B cell (primary cell): Measurements from ENCODE around the gene PLEKHO1. TPM values are rescaled to one million over a fixed set of nuclear protein-coding genes. Genes with fewer than 3 reads are reported as not detected.

Experiments
- ATAC-seq: fragments of 200-7000 bp; cut with Tn5 transposase; one replicate; pipeline ENCODE4 v1.10.0; 2021; ENCODE audit warnings: low read depth, mild to moderate bottlenecking, moderate number of reproducible peaks, moderate library complexity
- CTCF ChIA-PET: fragments of 350-600 bp; sonication (Branson Sonifier 250); formaldehyde crosslinking; loops from one replicate; lab custom pipeline; 2021; ENCODE audit warnings: antibody characterized with exemption, inconsistent platforms; lab: Charles Lee
- POLR2A ChIA-PET: fragments of 350-600 bp; sonication (Branson Sonifier 250); formaldehyde crosslinking; loops from one replicate; lab custom pipeline; 2021; ENCODE audit warnings: antibody characterized with exemption; lab: Charles Lee
- DNase-seq: peaks from one replicate; pipeline ENCODE4 v3.0.0; 2013
- H2AFZ ChIP-seq: 2 replicates; pipeline ENCODE4 v1.6.1; 2012; ENCODE audit warnings: mild to moderate bottlenecking, low read depth, low read length; ENCODE audit not compliant: insufficient read depth, poor library complexity, severe bottlenecking
- H3K27ac ChIP-seq, 2 donors: 1 replicate in 1 of 2; 2 replicates in 1 of 2; pipeline ENCODE4 v1.5.1; 2012 to 2013; ENCODE audit warnings: low read length in 2 of 2, mild to moderate bottlenecking in 2 of 2, moderate library complexity in 1 of 2
- H3K27me3 ChIP-seq, 4 experiments: fragments of 200-600 bp in 1 of 4; sonication (generic) in 1 of 4; replicated peaks in 1 of 4; 1 replicate in 2 of 4; 2 replicates in 2 of 4; pipeline versions ENCODE4 v1.6.1 to v1.7.0; 2013 to 2016; ENCODE audit warnings: low read length in 3 of 4, mild to moderate bottlenecking in 2 of 4, mixed read lengths in 1 of 4, moderate library complexity in 1 of 4; ENCODE audit not compliant: insufficient read depth in 4 of 4, control insufficient read depth in 3 of 4; ENCODE audit errors: control extremely low read depth in 1 of 4
- H3K36me3 ChIP-seq, 2 experiments: replicated peaks in 1 of 2; 1 replicate in 1 of 2; 2 replicates in 1 of 2; pipeline versions ENCODE4 v1.6.1 to v1.7.1; 2013; ENCODE audit warnings: low read length in 1 of 2; ENCODE audit not compliant: insufficient read depth in 2 of 2, control insufficient read depth in 1 of 2; ENCODE audit errors: control extremely low read depth in 1 of 2, extremely low read depth in 1 of 2
- H3K4me1 ChIP-seq, 2 donors: fragments of 200-600 bp in 1 of 2; sonication (generic) in 1 of 2; 1 replicate in 1 of 2; 2 replicates in 1 of 2; pipeline versions ENCODE4 v1.5.1 to v1.6.1; 2013 to 2017; ENCODE audit warnings: low read length in 2 of 2; ENCODE audit not compliant: control insufficient read depth in 2 of 2, insufficient read depth in 2 of 2
- H3K4me2 ChIP-seq: replicated peaks from 2 replicates; pipeline ENCODE3; 2012; ENCODE audit warnings: mild to moderate bottlenecking, low read depth, low read length; ENCODE audit not compliant: poor library complexity, severe bottlenecking
- H3K4me3 ChIP-seq, 5 experiments: fragments of 200-600 bp in 1 of 5; sonication (generic) in 1 of 5; 1 replicate in 3 of 5; 2 replicates in 2 of 5; pipeline versions ENCODE4 v1.5.1 to v1.7.0; 2011 to 2016; ENCODE audit warnings: low read length in 4 of 5, mild to moderate bottlenecking in 4 of 5, low read depth in 2 of 5, control low read depth in 1 of 5, moderate library complexity in 1 of 5; ENCODE audit not compliant: insufficient read depth in 1 of 5; ENCODE audit errors: control extremely low read depth in 1 of 5, extremely low read depth in 1 of 5
- H3K79me2 ChIP-seq: fragments of 200-600 bp; sonication (generic); one replicate; pipeline ENCODE4 v1.6.0; 2016; ENCODE audit warnings: low read length; ENCODE audit not compliant: control insufficient read depth, insufficient read depth
- H3K9ac ChIP-seq: fragments of 200-600 bp; sonication (generic); 2 replicates; pipeline ENCODE4 v1.6.1; 2017; ENCODE audit warnings: mild to moderate bottlenecking, low read length, moderate library complexity
- H3K9me3 ChIP-seq, 3 donors: one replicate each; pipeline versions ENCODE4 v1.6.1 to v1.7.1; 2013; ENCODE audit warnings: low read length in 2 of 3; ENCODE audit not compliant: control insufficient read depth in 2 of 3, insufficient read depth in 1 of 3; ENCODE audit errors: control extremely low read depth in 1 of 3
- H4K20me1 ChIP-seq: 2 replicates; pipeline ENCODE4 v1.6.0; 2012; ENCODE audit warnings: mild to moderate bottlenecking, low read length; ENCODE audit not compliant: insufficient read depth, control insufficient read depth, poor library complexity, severe bottlenecking
- H3K27ac Mint-ChIP-seq: one replicate; pipeline ENCODE4 v1.8.0; 2021; ENCODE audit warnings: mixed read lengths
- H3K27me3 Mint-ChIP-seq: one replicate; pipeline ENCODE4 v1.8.0; 2021; ENCODE audit warnings: mixed read lengths
- H3K4me1 Mint-ChIP-seq: one replicate; pipeline ENCODE4 v1.8.0; 2021; ENCODE audit warnings: mixed read lengths
- H3K4me3 Mint-ChIP-seq: one replicate; pipeline ENCODE4 v1.8.0; 2021; ENCODE audit warnings: mixed read lengths
- H3K9me3 Mint-ChIP-seq: one replicate; pipeline ENCODE4 v1.8.0; 2022; ENCODE audit warnings: mixed read lengths; ENCODE audit not compliant: insufficient read depth
- EZH2 ChIP-seq: IDR thresholded peaks from 2 replicates; pipeline ENCODE4 v1.6.1; 2012; ENCODE audit warnings: borderline replicate concordance, low read depth, mild to moderate bottlenecking, moderate library complexity, low read length; ENCODE audit not compliant: insufficient read depth, poor library complexity, severe bottlenecking
- WGBS: methylation state at CpG from one replicate; pipeline ENCODE4 v1.1.5; 2013; ENCODE audit warnings: missing lambda C conversion rate; ENCODE audit not compliant: insufficient coverage; 5-methylcytosine and 5-hydroxymethylcytosine counted together
- intact Hi-C: fragments of 100-400 bp; cut with micrococcal nuclease; formaldehyde crosslinking; loops from one replicate; pipeline ENCODE4 v1.10.0; 2022
- polyA plus RNA-seq: library from polyadenylated mRNA; depleted of rRNA; stranded (reverse); fragments of >200 nt; gene quantifications from 2 replicates; pipeline ENCODE4 v1.2.3, GENCODE V29; 2012
- total RNA-seq, 2 donors: library from RNA; stranded (reverse); fragments of 120-200 nt in 1 of 2; gene quantifications; 1 replicate in 1 of 2; 2 replicates in 1 of 2; pipeline versions ENCODE4 v1.2.3 to v1.2.4, GENCODE V29; 2013 to 2022
- TF ChIP-seq, protein P1 (sequence below): fragments of 200-600 bp; IDR thresholded peaks from one replicate; pipeline ENCODE4 v1.8.0; 2022; ENCODE audit warnings: antibody characterized with exemption, mild to moderate bottlenecking

PLEKHO1 gene
- total and polyA plus RNA-seq, 2 donors (not counting 1 experiment from before 2014, with no cell fraction given), result 129 to 186 TPM

DNA sequence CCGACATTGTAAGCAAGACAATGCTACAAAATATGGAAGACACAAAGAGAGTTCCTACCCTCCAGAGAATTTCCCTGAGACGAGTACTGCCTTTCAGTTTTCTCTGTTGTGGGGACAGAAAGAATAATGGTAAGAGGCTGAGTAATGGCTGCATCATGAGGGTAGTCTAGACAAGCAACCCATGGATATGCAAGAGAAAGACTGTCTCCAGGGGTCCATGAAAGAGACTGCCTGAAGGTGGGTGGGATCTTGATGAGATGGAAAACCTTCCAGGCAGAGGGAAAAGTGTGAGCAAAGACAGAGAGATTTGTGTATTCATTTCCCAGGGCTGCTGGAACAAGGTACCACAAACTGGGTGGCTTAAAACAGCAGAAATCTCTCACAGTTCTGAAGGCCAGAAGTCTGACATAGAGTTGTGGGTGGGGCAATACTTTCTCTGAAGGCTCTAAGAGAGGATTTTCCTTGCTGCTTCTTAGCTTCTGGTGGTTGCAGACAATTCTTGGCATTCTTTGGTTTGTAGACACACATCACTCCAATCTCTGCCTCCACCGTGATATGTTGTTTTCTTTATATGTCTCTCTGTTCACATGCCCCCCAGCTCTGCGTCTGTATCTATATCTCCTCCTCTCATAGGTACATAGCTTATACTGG is 44.8 kb downstream of the PLEKHO1 start:
- ChIA-PET CTCF (interaction anchor here (2.0 kb wide), 1 partner anchor 121 kb away, joined by 5 read pairs; no protein-coding TSS in a partner anchor), POLR2A (no interaction called here)
- no CpG with 5 or more reads among the region's 4 CpGs for WGBS
- no peaks in the 10 kb centered on the region for H3K9me3 ChIP-seq
- ATAC-seq (no peak), DNase-seq (no peak)
- peaks cover 0 to 5% (median 0%) of the 10 kb centered on the region in 4 experiments for H3K27me3 ChIP-seq
- no peak overlapping the region for H3K4me2 ChIP-seq
- Mint-ChIP-seq H3K4me1 (no peaks in the 10 kb centered on the region), H3K27me3 (peaks cover 5% of the 10 kb centered on the region), H3K27ac (no peak overlapping the region), H3K9me3 (no peaks in the 10 kb centered on the region), H3K4me3 (no peak overlapping the region)
- peaks cover 0 to 2% of the 10 kb centered on the region in 2 experiments for H3K36me3 ChIP-seq
- no peaks in the 10 kb centered on the region for H3K79me2 ChIP-seq
- H3K4me3 ChIP-seq, result no peak overlapping the region
- TF ChIP-seq EZH2, result no peak
- TF ChIP-seq, protein P1, sequence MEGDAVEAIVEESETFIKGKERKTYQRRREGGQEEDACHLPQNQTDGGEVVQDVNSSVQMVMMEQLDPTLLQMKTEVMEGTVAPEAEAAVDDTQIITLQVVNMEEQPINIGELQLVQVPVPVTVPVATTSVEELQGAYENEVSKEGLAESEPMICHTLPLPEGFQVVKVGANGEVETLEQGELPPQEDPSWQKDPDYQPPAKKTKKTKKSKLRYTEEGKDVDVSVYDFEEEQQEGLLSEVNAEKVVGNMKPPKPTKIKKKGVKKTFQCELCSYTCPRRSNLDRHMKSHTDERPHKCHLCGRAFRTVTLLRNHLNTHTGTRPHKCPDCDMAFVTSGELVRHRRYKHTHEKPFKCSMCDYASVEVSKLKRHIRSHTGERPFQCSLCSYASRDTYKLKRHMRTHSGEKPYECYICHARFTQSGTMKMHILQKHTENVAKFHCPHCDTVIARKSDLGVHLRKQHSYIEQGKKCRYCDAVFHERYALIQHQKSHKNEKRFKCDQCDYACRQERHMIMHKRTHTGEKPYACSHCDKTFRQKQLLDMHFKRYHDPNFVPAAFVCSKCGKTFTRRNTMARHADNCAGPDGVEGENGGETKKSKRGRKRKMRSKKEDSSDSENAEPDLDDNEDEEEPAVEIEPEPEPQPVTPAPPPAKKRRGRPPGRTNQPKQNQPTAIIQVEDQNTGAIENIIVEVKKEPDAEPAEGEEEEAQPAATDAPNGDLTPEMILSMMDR, result no peak
- no peaks in the 10 kb centered on the region for H3K4me1 ChIP-seq
- intact Hi-C loops, result no loop called here
- H4K20me1 ChIP-seq, result no peaks in the 10 kb centered on the region
- no peak overlapping the region for H3K27ac ChIP-seq
- H3K9ac ChIP-seq, result no peak overlapping the region
- H2AFZ ChIP-seq, result no peak overlapping the region

DNA sequence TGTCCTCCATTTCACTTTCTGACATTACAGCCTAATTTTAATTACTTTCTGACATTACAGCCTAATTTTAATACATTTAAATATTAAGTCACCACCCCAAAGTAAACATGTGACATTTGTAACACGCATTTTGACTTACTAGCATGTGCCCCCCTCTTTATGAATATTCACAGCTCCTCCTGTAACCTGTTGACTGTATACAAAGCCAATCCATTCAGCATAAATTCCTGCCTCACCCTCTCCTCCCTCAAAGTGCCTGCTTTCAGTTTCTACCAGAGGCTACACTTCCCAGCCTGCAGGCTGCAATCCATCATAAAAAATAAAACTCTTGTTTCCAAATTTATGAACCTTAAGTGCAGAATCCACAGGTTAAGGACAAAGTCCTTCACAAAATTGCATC is 46.7 kb downstream of the PLEKHO1 start:
- Histone ChIP-seq H3K36me3 (peaks cover 0 to 2% of the 10 kb centered on the region in 2 experiments), H3K27ac (no peak overlapping the region), H3K4me3 (no peak overlapping the region), H3K79me2 (no peaks in the 10 kb centered on the region), H2AFZ (no peak overlapping the region), H3K9me3 (no peaks in the 10 kb centered on the region), H3K9ac (no peak overlapping the region), H3K4me2 (no peak overlapping the region), H4K20me1 (no peaks in the 10 kb centered on the region), H3K4me1 (no peaks in the 10 kb centered on the region), H3K27me3 (peaks cover 0 to 5% (median 0%) of the 10 kb centered on the region in 4 experiments)
- DNase-seq, result no peak
- no peak for ATAC-seq
- intact Hi-C loops, result no loop called here
- TF ChIP-seq, protein P1, result no peak
- TF ChIP-seq EZH2, result no peak
- Mint-ChIP-seq H3K4me1 (no peaks in the 10 kb centered on the region), H3K9me3 (no peaks in the 10 kb centered on the region), H3K27me3 (peaks cover 5% of the 10 kb centered on the region), H3K27ac (no peak overlapping the region), H3K4me3 (no peak overlapping the region)
- ChIA-PET POLR2A (no interaction called here), CTCF (interaction anchor here (0.6 to 1.4 kb wide), 2 partner anchors 9 to 965 kb away, joined by 3 to 6 read pairs; no protein-coding TSS in a partner anchor)
- 92% methylated on average over 1 of the region's 1 CpG for WGBS
